Kidney tubule cell (primary cell): ENCODE measurements around the gene ZNF28.
A peak's percentile ranks its signal among the peaks of the same experiment; 100 is the strongest.
"Not testable (repeated sequence)": the region's sequence is repeated elsewhere in the genome, so short reads cannot be mapped to it uniquely, and the experiment has no call there.

Source experiments
- DNase-seq: peaks from one replicate; pipeline ENCODE4 v3.0.0-alpha.2; 2018; ENCODE audit warnings: low spot score

ZNF28 gene

GRCh38 chr19:52821204-52821960 is at the start of gene ZNF28:
TSS of gene ZNF28 (minus strand) at chr19:52821633. CDS start at chr19:52817958, 3,675 bp downstream.
- peak; percentile 61 for DNase-seq

GRCh38 chr19:52868031-52868430 is 46.6 kb upstream of the ZNF28 start:
- DNase-seq = not testable (repeated sequence)

- peak; percentile 86 for DNase-seq
Measured at GRCh38 chr19:52857378-52858191, 36.2 kb upstream of the ZNF28 start, which contains the start of gene ZNF468. TSS of gene ZNF468 (minus strand) at chr19:52857619. CDS start at chr19:52854272, 3,347 bp downstream.

GRCh38 chr19:52856540-52857377 is 35.3 kb upstream of the ZNF28 start:
- DNase-seq = peak; percentile 4

GRCh38 chr19:52847352-52847751 is 25.9 kb upstream of the ZNF28 start:
- DNase-seq = not testable (repeated sequence)

GRCh38 chr19:52840825-52841465 is 19.5 kb upstream of the ZNF28 start:
- DNase-seq = not testable (repeated sequence)

GRCh38 chr19:52834289-52834688 is 12.9 kb upstream of the ZNF28 start:
- not testable (repeated sequence) for DNase-seq

- DNase-seq = not testable (repeated sequence)
Measured at GRCh38 chr19:52833541-52833940, 12.1 kb upstream of the ZNF28 start.

GRCh38 chr19:52829866-52830265 is 8.4 kb upstream of the ZNF28 start:
- not testable (repeated sequence) for DNase-seq

GRCh38 chr19:52825765-52826164 is 4.3 kb upstream of the ZNF28 start:
- no peak for DNase-seq

- no peak for DNase-seq
Measured at GRCh38 chr19:52823676-52824075, 2.2 kb upstream of the ZNF28 start.

GRCh38 chr19:52820472-52821203 is 795 bp downstream of the ZNF28 start:
- peak; percentile 44 for DNase-seq

- no peak for DNase-seq
Measured at GRCh38 chr19:52809801-52810200, 11.6 kb downstream of the ZNF28 start.

- DNase-seq = not testable (repeated sequence)
Measured at GRCh38 chr19:52799950-52800640, 21.3 kb downstream of the ZNF28 start.

GRCh38 chr19:52789440-52789839 is 32.0 kb downstream of the ZNF28 start:
- no peak for DNase-seq

GRCh38 chr19:52786464-52787354 is 34.7 kb downstream of the ZNF28 start, which contains the start of gene ZNF600:
TSS of gene ZNF600 (minus strand) at chr19:52786791. CDS start at chr19:52778888, 7,903 bp downstream.
- peak; percentile 85 for DNase-seq

GRCh38 chr19:52786078-52786463 is 35.4 kb downstream of the ZNF28 start:
- DNase-seq = peak; percentile 12

- no peak for DNase-seq
Measured at GRCh38 chr19:52785506-52785905, 35.9 kb downstream of the ZNF28 start.

- DNase-seq = not testable (repeated sequence)
Measured at GRCh38 chr19:52782864-52783263, 38.6 kb downstream of the ZNF28 start.
